GM11168 (cell line): ENCODE results near the gene LRMDA.

Experiments
- in situ Hi-C: fragments of 300-500 bp; cut with MboI; formaldehyde crosslinking; loops from one replicate; pipeline ENCODE4 v1.12.0; 2022; ENCODE audit warnings: low sequenced_read_pairs; ENCODE audit not compliant: unreplicated experiment

Gene LRMDA

DNA sequence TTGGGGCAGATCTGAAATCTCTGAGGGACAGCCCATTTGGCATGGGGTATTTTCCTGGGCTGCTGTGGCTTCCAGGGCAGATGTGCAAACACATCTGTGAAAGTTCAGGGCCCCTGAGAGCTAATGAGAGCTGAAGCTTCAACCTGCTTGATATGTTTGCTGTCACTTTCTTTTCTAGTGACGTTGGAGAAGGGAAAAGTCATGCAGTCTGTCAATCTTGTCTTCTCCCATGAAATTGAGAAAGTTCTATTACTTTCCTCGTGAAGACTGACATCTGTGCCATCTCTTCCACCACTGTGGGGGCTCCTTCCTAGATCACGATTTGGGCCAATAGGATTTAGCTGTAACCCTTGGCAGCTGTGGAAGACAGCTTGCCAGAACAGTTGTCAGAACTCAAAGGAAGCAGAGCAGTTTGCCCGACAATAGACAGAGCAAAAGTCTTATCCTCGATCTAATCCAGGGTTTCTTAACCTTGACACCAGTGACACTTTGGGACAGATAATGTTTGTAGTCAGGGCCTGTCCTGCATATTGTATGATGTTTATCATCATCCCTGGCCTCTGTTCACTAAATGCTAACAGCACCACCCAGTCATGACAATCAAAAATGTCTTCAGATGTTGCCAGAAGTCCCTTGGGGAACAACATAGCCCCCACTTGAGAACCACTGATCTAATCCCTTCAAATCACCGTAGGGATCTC is 586.5 kb downstream of the LRMDA start:
- in situ Hi-C loops: no loop called here

DNA sequence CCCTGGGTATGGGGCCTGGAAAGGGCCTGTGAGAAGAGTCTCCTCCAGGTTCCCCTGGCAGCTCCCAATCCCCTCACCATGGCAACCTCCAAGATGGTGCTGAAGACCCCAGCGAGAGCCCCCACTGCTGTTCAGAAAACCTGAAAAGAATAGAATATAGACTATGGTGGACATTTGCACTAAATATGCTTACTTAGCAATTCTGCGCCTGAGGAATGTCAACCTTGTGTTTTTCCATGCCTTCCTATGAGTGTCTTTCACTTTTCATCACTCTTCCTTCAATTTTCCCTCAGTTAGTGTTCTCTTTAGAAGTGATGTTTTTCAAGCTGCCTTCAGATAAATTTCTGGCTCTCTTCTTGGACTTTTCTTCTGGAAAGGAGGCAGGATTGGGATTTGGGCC is 589.2 kb downstream of the LRMDA start:
- in situ Hi-C loops: no loop called here

DNA sequence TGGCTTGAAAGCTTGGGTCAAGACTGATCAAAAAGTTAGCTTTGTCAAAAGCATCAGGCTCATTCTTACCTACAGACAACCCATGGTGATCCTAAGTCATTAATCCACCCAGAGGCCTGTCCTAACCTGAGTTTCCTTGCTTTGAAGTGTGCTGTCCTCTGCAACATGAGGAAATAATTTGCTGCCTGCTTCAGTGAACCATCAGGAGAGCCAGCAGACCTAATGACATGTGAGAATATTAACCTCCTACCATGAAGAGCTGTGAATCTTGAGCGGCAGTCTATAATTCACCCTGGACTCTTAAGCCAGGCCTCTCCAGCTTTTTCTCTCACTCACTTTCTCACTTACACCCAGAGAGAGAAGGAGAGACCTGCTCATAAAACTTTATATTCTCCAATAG is 590.0 kb downstream of the LRMDA start:
- in situ Hi-C loops: no loop called here

DNA sequence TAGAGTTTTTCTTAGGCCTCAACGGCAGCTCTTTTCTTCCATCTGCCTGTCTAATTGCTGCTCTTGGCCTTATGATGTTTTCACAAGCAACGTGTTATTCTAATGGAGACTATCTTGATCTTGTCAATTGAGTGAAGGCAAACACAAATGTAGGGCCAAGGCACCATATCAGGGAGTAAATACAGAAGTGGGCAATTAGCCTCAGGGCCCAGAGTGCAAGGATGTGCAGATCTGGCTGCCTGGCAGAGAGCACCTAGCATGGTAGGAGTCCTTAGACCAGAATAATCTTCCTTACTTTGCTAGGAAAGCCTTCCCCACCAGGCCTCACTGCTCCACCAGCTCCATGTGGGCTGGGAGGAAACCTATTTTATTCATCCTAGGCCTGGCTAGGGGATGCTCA is 590.9 kb downstream of the LRMDA start:
- in situ Hi-C loops: no loop called here

DNA sequence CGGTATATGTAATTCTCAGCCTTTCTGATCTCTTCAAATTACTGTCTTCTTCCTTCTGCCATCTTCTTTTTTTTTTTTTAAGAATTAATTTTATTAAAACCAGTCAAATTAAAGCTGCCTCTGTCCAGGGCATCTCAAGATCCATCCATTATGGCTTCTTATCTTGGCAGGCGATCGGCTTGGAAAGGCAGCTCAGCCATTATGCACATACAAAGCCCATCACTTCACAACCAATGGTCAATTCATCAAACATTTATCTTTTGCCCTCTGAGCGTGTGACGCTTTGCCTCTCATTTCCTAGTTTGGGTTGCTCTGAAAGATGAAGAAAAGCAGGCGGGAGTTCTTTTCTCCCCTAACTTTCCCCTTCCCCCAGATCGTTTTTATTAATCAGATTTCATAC is 591.6 kb downstream of the LRMDA start:
- in situ Hi-C loops: no loop called here

DNA sequence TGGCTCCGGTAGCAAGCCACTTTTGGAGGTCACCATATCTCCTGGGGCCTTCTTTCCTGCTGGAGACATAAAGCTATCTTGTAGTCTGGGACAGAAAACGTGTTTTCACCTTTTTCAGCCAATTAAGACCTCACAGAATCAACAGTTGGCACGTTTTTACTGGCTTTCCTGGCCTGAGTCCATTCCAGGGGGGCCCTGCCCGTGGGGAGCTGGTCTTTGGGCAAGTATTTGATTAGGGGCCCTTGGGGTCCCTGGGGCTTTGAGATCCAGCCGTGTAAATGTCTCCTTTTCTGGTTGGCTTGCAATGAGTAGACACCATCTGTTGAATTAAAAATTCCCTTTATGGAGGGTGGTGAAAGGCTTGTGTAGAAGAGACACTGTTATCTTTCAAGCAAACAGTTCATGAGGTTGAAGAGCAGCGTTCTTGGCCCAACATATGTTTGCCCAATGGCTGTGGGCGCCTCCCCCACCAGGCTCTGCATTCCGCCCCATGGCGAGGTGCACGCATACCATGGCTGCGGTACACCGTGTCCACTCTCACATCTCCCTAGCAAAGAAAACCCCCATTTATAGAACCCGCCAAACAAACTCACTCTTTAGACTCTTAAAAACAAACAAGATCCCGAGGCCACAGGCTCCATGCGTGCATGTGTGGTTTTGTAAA is 593.2 kb downstream of the LRMDA start:
- in situ Hi-C loops: no loop called here

DNA sequence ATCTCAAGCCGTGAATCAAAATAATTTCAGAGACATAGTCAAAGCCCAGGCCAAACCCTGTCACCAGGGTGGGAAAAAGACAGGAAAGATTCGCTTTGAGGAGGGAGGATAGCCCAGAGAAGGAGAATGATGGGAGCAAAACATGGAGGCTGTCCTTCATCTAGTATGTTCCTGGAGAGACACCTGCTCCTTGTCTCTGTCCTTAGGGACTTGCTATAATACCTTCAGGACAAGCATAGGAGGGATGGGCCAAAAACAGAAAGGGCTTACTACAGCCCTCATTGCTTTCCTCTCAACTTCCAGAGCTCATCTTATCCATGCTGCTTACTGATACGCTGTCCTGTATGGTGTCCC is 593.7 kb downstream of the LRMDA start:
- in situ Hi-C loops: no loop called here

DNA sequence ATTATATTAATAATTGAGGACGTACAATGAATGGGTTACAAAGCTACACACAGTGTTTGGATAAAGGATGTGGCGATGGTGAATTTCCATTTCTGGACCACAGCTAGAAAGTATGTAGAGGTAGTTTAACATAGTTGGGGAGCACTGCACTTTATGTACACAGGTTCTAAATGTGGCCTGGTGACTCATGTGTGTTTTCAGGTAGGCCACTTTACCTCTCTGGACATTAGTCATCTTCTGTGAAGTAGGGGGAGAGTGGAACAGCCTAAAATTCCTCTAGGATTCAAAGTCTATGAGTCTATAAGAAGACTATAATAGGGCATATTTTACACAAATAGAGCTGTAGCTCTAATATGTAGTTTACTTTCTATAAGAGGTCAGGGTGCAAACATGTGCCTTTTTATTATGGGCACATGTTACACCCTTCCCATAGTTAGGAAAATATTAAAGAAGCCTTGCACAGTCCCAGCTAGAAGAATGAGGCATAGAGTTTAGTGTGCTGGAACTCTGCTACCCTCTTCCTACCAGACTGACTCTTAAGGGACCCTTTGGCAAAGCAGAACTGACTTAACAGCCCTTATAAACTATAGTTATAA is 594.9 kb downstream of the LRMDA start:
- in situ Hi-C loops: no loop called here

DNA sequence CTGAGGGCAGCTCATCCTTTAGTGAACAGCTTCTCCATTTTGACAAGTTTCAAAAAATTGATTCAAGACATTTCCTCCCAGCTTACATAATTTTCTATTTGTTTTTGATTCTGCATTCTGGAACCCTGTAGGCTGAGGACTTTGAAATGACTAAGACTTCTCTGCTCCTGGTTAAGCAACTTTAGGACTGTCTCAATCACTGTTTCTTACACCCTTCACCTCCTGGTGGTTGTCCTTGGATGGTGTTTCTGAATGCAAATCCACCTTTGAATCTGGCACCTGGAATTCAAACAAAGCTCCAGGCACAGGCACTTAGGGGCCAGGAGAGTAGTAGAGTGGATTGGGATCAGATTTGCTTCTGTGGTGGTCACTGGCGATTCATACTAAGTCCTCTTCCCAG is 595.5 kb downstream of the LRMDA start:
- in situ Hi-C loops: no loop called here

DNA sequence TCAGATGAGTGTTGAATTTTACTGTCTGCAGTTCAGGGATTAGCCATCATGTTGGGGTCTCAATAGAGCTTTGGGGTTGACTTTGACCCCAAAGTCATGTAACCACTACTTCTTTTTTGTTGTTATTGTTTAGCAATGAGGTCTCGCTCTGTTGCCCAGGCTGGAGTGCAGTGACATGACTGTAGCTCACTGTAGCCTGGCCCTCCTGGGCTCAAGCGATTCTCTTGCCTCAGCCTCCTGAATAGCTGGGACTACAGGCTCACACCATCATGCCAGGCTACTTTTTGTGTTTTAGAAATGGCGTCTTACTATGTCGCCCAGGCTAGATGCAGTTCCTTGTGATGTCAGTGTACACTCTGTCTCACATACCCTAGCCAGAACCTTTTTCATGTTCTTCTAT is 598.4 kb downstream of the LRMDA start:
- in situ Hi-C loops: no loop called here

DNA sequence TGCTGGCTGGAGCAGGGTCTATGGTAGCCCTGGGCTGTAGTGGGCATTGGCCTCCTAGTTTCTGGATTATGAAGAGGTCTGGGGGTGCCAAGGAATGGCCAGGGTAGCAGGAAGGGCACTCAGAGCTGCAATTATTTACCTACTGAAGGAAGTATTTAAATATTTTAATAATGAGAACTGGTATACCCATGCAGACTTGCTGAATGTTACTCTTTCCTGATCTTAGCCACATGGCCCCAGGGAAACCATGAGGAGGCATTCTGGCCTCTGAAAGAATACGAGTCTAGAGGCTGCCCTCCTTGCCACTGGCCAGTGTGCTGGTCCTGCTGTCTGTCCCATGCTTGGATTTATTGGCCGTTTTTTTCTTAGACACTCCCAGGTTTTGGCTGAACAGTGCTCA is 599.7 kb downstream of the LRMDA start:
- in situ Hi-C loops: no loop called here

DNA sequence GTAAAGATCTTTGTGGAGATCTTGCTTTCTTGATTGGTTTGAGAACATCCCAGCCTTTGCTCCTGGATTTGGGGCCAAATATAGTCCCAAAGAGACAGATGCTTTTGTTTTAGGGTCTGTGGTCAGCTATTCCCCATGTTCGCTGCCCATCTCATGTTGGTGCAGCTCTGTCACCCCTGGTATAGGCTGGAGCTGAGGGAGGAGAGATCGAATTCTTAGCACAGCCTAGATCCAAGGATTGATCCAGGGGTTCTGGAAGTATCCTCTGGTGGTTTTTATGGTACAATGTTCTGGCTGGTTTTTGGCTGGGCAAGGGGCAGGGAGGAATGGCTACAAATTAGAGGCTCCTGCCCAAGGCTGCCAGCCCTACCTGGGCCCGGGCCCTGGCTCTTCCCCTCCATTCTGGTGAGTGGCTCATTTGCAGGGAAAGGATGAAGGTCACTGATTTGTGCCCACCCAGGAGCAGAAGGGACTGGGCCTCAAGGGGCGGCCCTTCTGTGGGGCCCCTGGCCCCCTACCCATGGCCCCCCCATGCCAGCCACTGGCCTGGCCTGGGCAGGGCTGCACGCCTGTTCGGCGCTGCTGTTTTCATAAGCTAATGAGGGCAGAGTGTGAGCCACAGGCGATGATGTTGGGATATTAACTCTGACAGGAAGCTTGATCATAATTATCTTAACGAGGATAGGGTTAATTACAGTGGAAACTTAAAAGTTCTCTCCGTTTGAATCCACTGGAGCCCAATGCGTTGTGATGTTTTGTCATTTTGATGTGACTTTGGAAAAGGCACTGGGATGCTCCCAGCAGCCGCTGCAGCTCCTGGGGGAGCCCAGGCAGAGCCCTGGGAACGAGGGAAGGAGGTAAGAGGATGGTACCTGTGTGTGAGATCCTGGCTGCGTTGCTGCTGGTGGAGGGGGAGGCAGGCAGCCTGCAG is 600.6 kb downstream of the LRMDA start:
- in situ Hi-C loops: no loop called here

DNA sequence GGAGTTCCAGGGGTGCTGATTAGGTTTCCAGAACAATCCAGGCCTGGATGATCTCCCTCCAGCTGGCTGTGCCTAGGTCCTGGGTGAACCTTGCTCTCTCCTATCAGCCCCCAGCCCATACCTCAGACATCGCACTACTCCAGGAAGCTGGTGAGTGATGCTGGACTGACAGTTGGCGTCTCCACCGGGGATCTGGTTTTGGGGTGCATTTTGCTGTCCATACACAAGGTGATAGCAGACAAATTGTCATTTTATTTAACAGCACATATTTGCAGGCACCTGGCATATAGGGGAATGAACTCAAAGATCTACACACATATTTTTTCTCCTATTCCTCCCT is 601.2 kb downstream of the LRMDA start:
- in situ Hi-C loops: no loop called here

DNA sequence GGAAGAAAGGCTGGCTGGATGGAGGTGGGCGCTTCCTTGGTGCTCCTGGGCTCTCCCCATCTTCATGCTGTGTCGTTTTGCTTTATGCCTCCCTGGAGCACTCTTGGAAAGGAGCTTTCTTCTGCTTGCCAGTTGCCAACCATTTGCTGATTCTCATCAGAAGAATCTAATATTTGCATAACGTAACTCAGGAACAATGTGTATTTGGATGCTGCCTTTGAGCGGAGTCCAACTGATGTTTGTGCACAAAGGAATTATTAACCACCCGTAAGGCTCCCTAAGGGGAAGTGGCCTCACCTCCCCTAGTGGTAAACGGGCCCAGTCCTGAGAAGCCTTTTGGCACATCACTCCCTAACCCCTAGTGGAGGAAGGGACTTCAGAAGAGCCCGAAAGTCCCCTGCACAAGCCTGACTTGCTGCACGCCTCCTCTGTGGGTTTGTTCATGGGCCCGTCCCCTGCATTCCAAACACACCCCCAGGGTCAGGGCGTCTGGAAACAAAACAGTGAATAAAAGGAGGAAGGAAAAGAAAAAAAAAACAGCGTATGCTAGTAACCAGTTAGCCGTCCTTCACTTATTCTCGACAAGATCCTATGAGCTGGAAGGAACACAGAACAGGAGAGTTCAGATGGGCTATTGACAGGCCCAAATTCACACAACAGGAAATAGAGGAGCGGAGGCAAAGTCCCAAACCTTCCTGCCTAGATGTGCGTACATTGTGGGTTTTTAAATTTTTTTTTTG is 602.2 kb downstream of the LRMDA start:
- in situ Hi-C loops: no loop called here

DNA sequence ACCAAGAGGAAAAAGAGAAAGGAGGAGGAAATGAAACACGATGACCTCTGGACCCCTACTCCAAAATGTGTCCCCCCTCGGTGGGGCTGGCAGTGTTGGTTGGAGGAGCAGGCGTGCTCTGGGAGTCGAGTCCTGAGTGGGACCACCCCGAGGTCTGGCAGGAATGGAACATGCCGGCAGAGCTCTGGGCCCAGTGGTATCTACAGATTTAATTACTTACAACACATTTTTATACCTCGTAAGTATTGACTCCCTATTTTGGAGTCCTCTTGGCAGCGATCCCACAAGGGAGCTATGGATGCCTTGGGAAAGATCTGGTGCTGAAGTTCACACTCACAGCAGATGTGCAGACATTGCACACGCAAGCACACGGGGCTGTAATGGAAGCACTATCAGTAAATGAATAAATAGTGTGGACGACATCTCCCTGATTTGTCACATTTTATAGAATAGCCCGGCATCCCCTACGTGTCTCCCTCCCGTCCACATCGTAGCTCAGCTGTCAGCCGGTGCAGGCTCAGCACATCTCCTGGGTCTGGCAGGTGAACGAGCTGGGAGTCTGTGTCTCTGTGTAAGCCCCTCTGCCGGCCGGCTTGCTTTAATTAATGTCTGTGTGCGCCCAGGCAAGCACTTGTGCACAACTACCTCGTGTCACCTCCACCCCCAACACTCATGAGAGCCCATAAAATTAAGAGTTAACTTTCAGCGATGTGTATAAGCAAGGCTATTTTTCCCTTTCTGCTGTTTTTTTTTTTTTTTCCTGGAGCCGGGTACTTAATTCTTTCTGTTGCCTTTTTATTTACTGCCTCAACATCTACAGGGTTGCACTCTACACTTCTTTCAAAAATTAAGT is 603.2 kb downstream of the LRMDA start:
- in situ Hi-C loops: no loop called here

DNA sequence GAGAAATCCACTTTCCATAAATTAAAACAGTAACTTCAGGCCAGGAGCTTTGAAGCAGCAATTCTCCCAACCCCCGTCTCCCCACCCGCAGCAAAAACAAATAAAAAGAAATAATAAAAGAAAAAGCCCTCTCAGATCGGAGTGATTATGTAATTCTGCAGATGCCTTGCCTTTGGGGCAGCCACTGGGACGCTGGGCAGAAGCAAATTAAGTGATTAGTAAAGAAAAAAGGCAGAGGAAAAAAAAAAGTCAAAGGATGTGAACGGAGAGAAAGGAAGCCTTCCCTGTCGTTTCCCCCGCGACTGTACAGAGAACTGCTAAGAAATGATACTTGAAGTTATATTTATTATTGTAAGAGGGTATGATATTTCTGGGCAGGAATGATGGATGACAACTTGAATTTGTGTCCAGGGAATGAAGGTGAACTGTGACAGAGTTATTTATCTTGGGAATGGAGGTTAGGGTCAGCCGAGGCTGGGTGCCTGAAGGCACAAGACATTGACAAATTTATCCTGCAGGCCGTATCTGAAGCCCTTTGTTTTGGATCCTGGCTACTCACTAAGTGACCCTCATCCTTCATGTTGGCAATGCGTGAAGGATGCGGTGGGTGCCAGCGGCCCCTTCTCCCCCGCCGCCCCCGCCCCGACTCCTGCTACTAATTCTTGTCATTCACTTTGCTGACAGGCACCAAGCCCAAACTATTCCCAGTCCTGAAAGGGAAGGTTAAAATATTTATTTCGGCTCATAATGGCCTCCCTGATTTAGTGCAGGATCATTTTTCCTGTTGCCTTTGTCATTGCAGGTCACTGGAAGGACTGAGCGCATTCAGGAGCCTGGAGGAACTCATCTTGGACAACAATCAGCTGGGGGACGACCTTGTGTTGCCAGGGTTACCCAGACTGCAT is 604.0 kb downstream of the LRMDA start:
- in situ Hi-C loops: no loop called here

DNA sequence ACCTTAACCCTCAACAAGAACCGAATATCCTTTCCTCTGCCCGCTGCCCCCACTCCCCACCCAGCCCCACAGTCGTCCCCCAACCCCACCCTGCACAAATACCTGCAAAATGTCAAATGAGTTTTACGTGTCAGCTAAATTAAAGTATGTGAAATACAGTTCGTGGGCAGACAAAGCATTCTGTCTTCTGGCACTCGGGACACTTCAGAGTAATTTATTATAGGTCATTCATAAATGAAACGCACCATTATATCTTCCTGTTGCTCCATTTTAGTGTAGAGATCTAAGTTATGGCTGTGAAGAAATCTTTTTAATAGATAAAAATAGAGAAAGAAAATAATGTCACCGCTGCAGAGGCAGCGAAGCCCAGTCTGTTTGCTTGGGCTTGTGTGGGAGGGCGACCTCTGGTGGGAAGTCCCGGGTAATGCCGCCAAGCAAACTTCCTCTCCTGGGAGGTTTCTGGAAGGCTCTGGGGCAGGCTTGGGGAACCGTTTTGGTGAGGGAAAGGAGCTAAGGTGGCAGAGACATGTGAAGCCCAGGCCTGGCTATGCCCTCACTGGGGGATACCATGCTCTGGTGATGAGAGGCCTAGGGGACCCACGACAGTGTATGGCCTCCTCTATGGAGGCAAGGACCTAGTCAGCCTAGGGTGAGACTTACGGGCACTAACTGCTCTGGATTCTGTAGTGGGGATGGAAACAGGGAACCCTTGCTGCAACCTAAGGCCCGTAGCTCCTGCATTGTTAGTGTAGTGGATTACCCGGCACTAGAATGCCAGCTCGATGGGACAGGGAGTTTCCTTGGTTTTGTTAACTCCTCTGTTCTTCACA is 604.9 kb downstream of the LRMDA start:
- in situ Hi-C loops: no loop called here

DNA sequence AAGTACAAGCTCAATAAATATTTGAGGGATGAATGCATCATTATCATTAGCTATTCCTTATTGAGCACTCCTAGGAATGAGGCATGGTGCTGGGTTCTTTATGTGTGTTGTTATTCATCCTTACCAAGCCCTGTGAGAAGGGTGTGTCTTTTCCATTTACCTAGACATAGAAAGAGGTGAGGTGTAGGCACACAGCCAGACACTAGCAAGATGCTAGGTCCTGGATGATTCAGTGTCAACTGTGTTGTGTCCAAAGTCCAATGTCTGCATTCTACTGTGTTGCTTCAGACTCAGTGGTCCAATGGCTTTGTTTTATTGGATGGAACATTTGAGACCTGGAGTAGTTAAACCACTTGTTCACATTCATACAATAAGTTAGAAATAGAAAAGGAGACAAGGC is 605.5 kb downstream of the LRMDA start:
- in situ Hi-C loops: no loop called here
